Fibroblast of lung (primary cell): Measurements from ENCODE around the gene PLCL1. TPM values are rescaled to one million over a fixed set of nuclear protein-coding genes. Genes with fewer than 3 reads are reported as not detected.

Experiments used
- DNase-seq, 2 donors: peaks; one replicate each; pipeline versions ENCODE4 v3.0.0 to v3.0.0-alpha.2; 2010; ENCODE audit warnings: low read depth in 2 of 2
- H2AFZ ChIP-seq: 2 replicates; pipeline ENCODE4 v1.5.1; 2012; ENCODE audit warnings: low read length, control low read depth, inconsistent platforms
- H3K27ac ChIP-seq: 2 replicates; pipeline ENCODE4 v1.5.1; 2011; ENCODE audit warnings: low read length, control low read depth; ENCODE audit not compliant: insufficient read depth
- H3K27me3 ChIP-seq: 2 replicates; pipeline ENCODE4 v1.5.1; 2011; ENCODE audit warnings: mild to moderate bottlenecking, low read length; ENCODE audit not compliant: control insufficient read depth, insufficient read depth
- H3K36me3 ChIP-seq: 2 replicates; pipeline ENCODE4 v1.5.1; 2011; ENCODE audit warnings: low read length; ENCODE audit not compliant: control insufficient read depth, insufficient read depth
- H3K4me1 ChIP-seq: 2 replicates; pipeline ENCODE4 v1.5.1; 2011; ENCODE audit warnings: low read length; ENCODE audit not compliant: control insufficient read depth, insufficient read depth; ENCODE audit errors: extremely low read depth
- H3K4me2 ChIP-seq: 2 replicates; pipeline ENCODE4 v1.5.1; 2011; ENCODE audit warnings: low read length, control low read depth; ENCODE audit not compliant: insufficient read depth; ENCODE audit errors: extremely low read depth
- H3K4me3 ChIP-seq, 4 experiments: fragments of 200-600 bp in 1 of 4; sonication (generic) in 1 of 4; replicated peaks in 1 of 4; 2 replicates each; pipeline ENCODE4 v1.5.1; 2011 to 2016; ENCODE audit warnings: low read length in 4 of 4, low read depth in 3 of 4, mild to moderate bottlenecking in 3 of 4, control low read depth in 2 of 4, inconsistent platforms in 1 of 4, mixed read lengths in 1 of 4; ENCODE audit not compliant: insufficient read depth in 1 of 4; ENCODE audit errors: control extremely low read depth in 1 of 4
- H3K79me2 ChIP-seq: 2 replicates; pipeline ENCODE4 v1.5.1; 2012; ENCODE audit warnings: mild to moderate bottlenecking, low read length, inconsistent platforms; ENCODE audit not compliant: control insufficient read depth, insufficient read depth
- H3K9ac ChIP-seq: 2 replicates; pipeline ENCODE4 v1.5.1; 2011; ENCODE audit warnings: mild to moderate bottlenecking, low read length, control low read depth; ENCODE audit not compliant: insufficient read depth
- H3K9me3 ChIP-seq: 2 replicates; pipeline ENCODE4 v1.5.1; 2012; ENCODE audit warnings: low read depth, low read length; ENCODE audit not compliant: control insufficient read depth, insufficient read depth
- H4K20me1 ChIP-seq: 2 replicates; pipeline ENCODE4 v1.5.1; 2011; ENCODE audit warnings: low read length; ENCODE audit not compliant: control insufficient read depth, insufficient read depth; ENCODE audit errors: extremely low read depth
- EZH2 ChIP-seq: IDR thresholded peaks from 2 replicates; pipeline ENCODE4 v1.5.1; 2012; ENCODE audit warnings: low read length, control low read depth, mild to moderate bottlenecking; ENCODE audit errors: missing control alignments
- polyA plus RNA-seq, 2 donors: library from polyadenylated mRNA; depleted of rRNA in 1 of 2; stranded (reverse) in 1 of 2; unstranded in 1 of 2; fragments of >200 nt; gene quantifications; 2 replicates each; pipeline ENCODE4 v1.2.1, GENCODE V29; 2011 to 2012; ENCODE audit warnings: missing spikeins in 1 of 2
- total RNA-seq: library from RNA; depleted of rRNA; stranded (reverse); fragments of >200 nt; gene quantifications from 2 replicates; pipeline ENCODE4 v1.2.1, GENCODE V29; 2014
- TF ChIP-seq, protein P1 (sequence below), 2 donors: IDR thresholded peaks in 1 of 2; conservative IDR thresholded peaks in 1 of 2; 1 replicate in 1 of 2; 2 replicates in 1 of 2; pipeline ENCODE4 v1.5.1; 2011 to 2012; ENCODE audit warnings: low read length in 2 of 2, control low read depth in 1 of 2, inconsistent platforms in 1 of 2, low read depth in 1 of 2, mild to moderate bottlenecking in 1 of 2

PLCL1 gene
- total and polyA plus RNA-seq, 2 donors (not counting 1 experiment from before 2014, with no cell fraction given): 0.48 to 0.83 TPM

GRCh38 chr2:198113316-198113715 lies 308.9 kb downstream of the PLCL1 start:
- Histone ChIP-seq H3K4me2 (no peak overlapping the region), H2AFZ (no peak overlapping the region), H3K36me3 (no peaks in the 10 kb centered on the region), H3K9me3 (no peaks in the 10 kb centered on the region), H3K4me3 (no peak overlapping the region), H4K20me1 (no peaks in the 10 kb centered on the region), H3K27me3 (no peaks in the 10 kb centered on the region), H3K9ac (no peak overlapping the region), H3K27ac (no peak overlapping the region), H3K4me1 (no peaks in the 10 kb centered on the region), H3K79me2 (no peaks in the 10 kb centered on the region)
- TF ChIP-seq EZH2: no peak
- TF ChIP-seq, protein P1, sequence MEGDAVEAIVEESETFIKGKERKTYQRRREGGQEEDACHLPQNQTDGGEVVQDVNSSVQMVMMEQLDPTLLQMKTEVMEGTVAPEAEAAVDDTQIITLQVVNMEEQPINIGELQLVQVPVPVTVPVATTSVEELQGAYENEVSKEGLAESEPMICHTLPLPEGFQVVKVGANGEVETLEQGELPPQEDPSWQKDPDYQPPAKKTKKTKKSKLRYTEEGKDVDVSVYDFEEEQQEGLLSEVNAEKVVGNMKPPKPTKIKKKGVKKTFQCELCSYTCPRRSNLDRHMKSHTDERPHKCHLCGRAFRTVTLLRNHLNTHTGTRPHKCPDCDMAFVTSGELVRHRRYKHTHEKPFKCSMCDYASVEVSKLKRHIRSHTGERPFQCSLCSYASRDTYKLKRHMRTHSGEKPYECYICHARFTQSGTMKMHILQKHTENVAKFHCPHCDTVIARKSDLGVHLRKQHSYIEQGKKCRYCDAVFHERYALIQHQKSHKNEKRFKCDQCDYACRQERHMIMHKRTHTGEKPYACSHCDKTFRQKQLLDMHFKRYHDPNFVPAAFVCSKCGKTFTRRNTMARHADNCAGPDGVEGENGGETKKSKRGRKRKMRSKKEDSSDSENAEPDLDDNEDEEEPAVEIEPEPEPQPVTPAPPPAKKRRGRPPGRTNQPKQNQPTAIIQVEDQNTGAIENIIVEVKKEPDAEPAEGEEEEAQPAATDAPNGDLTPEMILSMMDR (conservative IDR thresholded peaks at IDR 0.05 in 1 of 2, IDR thresholded peaks at IDR 0.05 in 1 of 2; ENCODE audit: low read depth in 1 of 2, low read length in 2 of 2): no peak
- DNase-seq: no peak

DNA sequence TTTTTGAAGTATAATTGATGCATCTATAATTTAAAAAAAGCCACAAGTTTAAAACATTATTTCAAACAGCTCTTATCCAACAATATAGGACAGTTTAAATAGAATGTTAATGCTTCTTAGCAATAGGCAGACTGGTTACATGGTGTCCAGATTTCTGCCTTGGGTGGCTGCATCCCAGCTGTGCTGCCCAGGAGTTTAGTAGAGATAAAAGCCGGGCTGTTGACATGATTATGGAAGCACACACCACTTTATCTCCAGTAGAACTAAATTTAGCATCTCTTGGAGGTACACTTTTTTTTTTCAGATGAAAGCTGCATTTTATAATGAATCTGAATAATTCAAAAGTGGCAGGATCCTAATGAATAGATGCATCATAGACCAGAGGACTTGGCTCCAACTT lies 309.7 kb downstream of the PLCL1 start:
- H3K9me3 ChIP-seq: no peaks in the 10 kb centered on the region
- H3K4me1 ChIP-seq: no peaks in the 10 kb centered on the region
- no peak overlapping the region for H3K9ac ChIP-seq
- no peak overlapping the region for H3K27ac ChIP-seq
- H4K20me1 ChIP-seq: no peaks in the 10 kb centered on the region
- no peak for DNase-seq
- H3K4me3 ChIP-seq: no peak overlapping the region
- H3K27me3 ChIP-seq: no peaks in the 10 kb centered on the region
- no peak overlapping the region for H3K4me2 ChIP-seq
- TF ChIP-seq, protein P1 (conservative IDR thresholded peaks at IDR 0.05 in 1 of 2, IDR thresholded peaks at IDR 0.05 in 1 of 2; ENCODE audit: low read depth in 1 of 2, low read length in 2 of 2): no peak
- no peak for TF ChIP-seq EZH2
- H2AFZ ChIP-seq: no peak overlapping the region
- no peaks in the 10 kb centered on the region for H3K36me3 ChIP-seq
- no peaks in the 10 kb centered on the region for H3K79me2 ChIP-seq

- no peak for DNase-seq
- Histone ChIP-seq H2AFZ (no peak overlapping the region), H3K9me3 (no peaks in the 10 kb centered on the region), H3K79me2 (no peaks in the 10 kb centered on the region), H3K4me2 (no peak overlapping the region), H3K27me3 (no peaks in the 10 kb centered on the region), H4K20me1 (no peaks in the 10 kb centered on the region), H3K4me3 (no peak overlapping the region), H3K36me3 (no peaks in the 10 kb centered on the region), H3K9ac (no peak overlapping the region), H3K4me1 (no peaks in the 10 kb centered on the region), H3K27ac (no peak overlapping the region)
- TF ChIP-seq EZH2: no peak
- TF ChIP-seq, protein P1 (conservative IDR thresholded peaks at IDR 0.05 in 1 of 2, IDR thresholded peaks at IDR 0.05 in 1 of 2; ENCODE audit: low read depth in 1 of 2, low read length in 2 of 2): no peak
Observed at GRCh38 chr2:198115201-198115600, 310.8 kb downstream of the PLCL1 start.
